ENCODE results near the gene MS4A6E. TPM values are rescaled to one million over a fixed set of nuclear protein-coding genes. Genes with fewer than 3 reads are reported as not detected.

Gene MS4A6E
- total RNA-seq, 4 donors from 2014 or later, result not detected

DNA sequence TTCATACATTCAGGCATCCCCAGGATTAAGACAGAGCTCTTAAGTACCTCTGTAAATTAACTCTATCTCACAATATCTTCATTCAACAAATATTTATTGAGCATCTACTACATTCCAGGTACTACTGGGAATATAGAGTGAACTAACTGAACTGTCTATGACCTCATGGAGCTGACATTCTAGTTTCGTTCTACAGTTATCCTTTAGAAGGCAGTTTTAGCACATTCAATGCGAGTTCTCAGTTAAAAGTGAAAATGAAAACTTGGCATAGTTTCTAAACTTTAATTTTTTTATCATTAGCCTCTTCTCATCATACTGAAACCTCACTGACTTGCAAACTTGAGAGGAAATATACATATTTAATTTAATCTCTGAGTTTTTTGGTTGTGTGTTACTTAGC, 10.7 kb upstream of the MS4A6E start:
- H3K9me3 ChIP-seq, result peaks cover 0 to 27% (median 0%) of the 10 kb centered on the region in 3 donors
- H3K27ac ChIP-seq, result no peak overlapping the region
- H3K27me3 ChIP-seq, result no peaks in the 10 kb centered on the region
- no peaks in the 10 kb centered on the region for H3K4me1 ChIP-seq
- H3K4me3 ChIP-seq, result no peak overlapping the region
- no peaks in the 10 kb centered on the region for H3K36me3 ChIP-seq
- 47 to 64% methylated on average over 2 of the region's 2 CpGs for WGBS, 2 donors (ENCODE audit: low coverage in 1 of 2)
- TF ChIP-seq EP300 (IDR thresholded peaks at IDR 0.05) (no peak), POLR2A (IDR thresholded peaks at IDR 0.05) (no peak), POLR2AphosphoS5 (IDR thresholded peaks at IDR 0.05) (no peak)
- TF ChIP-seq, protein P1, sequence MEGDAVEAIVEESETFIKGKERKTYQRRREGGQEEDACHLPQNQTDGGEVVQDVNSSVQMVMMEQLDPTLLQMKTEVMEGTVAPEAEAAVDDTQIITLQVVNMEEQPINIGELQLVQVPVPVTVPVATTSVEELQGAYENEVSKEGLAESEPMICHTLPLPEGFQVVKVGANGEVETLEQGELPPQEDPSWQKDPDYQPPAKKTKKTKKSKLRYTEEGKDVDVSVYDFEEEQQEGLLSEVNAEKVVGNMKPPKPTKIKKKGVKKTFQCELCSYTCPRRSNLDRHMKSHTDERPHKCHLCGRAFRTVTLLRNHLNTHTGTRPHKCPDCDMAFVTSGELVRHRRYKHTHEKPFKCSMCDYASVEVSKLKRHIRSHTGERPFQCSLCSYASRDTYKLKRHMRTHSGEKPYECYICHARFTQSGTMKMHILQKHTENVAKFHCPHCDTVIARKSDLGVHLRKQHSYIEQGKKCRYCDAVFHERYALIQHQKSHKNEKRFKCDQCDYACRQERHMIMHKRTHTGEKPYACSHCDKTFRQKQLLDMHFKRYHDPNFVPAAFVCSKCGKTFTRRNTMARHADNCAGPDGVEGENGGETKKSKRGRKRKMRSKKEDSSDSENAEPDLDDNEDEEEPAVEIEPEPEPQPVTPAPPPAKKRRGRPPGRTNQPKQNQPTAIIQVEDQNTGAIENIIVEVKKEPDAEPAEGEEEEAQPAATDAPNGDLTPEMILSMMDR (IDR thresholded peaks at IDR 0.05), result no peak
- no peak for ATAC-seq

DNA sequence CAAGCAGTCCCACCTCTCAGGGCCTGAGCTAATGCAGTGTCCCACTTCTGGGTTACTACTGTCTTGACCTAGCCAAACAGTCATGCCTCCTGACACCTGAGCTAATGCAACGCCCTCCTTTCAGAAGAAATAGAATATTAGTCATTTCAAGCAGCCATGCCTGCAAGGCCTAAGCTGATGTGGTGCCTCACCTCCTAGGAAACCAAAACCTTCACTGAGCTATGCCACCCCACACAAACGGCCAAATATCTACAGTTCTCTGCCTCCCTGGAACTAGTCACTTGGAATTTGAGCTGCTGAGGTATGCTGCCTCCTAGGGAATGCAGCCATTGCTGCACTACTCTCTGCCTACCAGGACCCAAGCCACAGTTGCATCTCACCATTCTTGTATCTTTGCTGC, 8.3 kb upstream of the MS4A6E start:
- no peak for ATAC-seq
- H3K27ac ChIP-seq, result no peak overlapping the region

DNA sequence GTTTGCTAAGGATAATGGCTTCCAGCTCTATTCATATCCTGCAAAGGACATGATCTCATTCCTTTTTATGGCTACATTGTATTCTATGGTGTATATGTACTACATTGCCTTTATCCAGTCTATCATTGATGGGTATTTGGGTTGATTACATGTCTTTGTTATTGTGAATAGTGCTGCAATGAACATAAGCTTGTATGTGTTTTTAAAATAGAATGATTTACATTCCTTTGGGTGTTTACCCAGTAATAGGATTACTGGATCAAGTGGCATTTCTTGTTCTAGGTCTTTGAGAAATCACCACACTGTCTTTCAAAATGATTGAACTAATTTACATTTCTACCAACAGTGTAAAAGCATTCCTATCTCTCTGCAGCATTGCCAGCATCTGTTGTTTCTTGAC, 6.0 kb upstream of the MS4A6E start:
- Histone ChIP-seq H3K27ac (no peak overlapping the region), H3K4me3 (no peak overlapping the region), H3K27me3 (no peaks in the 10 kb centered on the region), H3K36me3 (no peaks in the 10 kb centered on the region), H3K9me3 (peaks cover 0 to 41% (median 0%) of the 10 kb centered on the region in 3 donors), H3K4me1 (no peaks in the 10 kb centered on the region)
- no peak for ATAC-seq
- no peak for TF ChIP-seq POLR2AphosphoS5 (IDR thresholded peaks at IDR 0.05)

More for the DNA sequence above, 8.3 kb upstream of the MS4A6E start:
- no peaks in the 10 kb centered on the region for H3K4me1 ChIP-seq
- H3K4me3 ChIP-seq, result no peak overlapping the region
- TF ChIP-seq, protein P1 (IDR thresholded peaks at IDR 0.05), result no peak
- TF ChIP-seq POLR2A (IDR thresholded peaks at IDR 0.05) (no peak), POLR2AphosphoS5 (IDR thresholded peaks at IDR 0.05) (no peak), EP300 (IDR thresholded peaks at IDR 0.05) (no peak)
- H3K36me3 ChIP-seq, result no peaks in the 10 kb centered on the region
- peaks cover 0 to 38% (median 0%) of the 10 kb centered on the region in 3 donors for H3K9me3 ChIP-seq
- WGBS, 2 donors (ENCODE audit: low coverage in 1 of 2), result 60% methylated on average over 2 of the region's 2 CpGs; no CpG with 5 or more reads in 1 of the 2 donors
- no peaks in the 10 kb centered on the region for H3K27me3 ChIP-seq

DNA sequence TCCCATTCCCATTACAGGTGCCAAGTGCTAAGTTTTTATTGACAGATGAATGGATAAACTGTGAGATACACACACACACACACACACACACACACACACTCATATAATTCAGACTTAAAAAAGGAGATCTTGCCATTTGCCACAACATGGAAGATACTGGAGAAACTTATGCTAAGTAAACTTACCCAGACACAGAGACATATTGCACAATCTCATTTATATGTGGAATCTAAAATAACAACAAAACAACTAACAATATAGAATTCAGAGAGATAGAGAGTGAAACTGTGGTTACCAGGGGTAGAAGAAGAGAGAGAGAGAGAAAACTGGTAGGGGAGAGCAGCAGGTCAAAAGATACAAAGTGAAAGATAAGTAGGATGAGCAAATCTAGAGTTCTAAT, 1.4 kb downstream of the MS4A6E start:
- Histone ChIP-seq H3K4me3 (no peak overlapping the region), H3K36me3 (no peaks in the 10 kb centered on the region), H3K27ac (no peak overlapping the region), H3K27me3 (no peaks in the 10 kb centered on the region), H3K9me3 (peaks cover 0 to 35% (median 0%) of the 10 kb centered on the region in 3 donors), H3K4me1 (no peaks in the 10 kb centered on the region)
- no peak for ATAC-seq
- TF ChIP-seq POLR2AphosphoS5 (IDR thresholded peaks at IDR 0.05) (no peak), EP300 (IDR thresholded peaks at IDR 0.05) (no peak), POLR2A (IDR thresholded peaks at IDR 0.05) (no peak)
- TF ChIP-seq, protein P1 (IDR thresholded peaks at IDR 0.05), result no peak

DNA sequence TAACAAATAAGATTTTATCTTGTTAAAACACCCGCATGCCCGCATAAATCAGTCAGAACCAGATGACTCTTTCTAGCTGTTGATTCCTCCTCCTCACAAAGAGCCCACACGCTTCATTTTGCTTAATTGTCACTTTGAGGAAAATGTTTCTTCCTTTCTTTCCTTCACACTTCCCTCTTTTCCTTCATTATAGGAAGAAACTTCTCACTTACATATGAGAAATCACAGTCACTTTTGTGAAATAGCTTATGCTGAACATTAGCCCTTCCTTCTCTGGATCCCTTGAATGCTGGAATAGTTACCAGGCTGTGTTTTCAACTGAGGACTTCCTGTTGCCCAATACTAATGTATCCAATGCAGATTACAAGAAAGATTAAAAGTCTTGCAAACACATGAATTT, 5.8 kb downstream of the MS4A6E start:
- no peak for TF ChIP-seq EP300 (IDR thresholded peaks at IDR 0.05)
- TF ChIP-seq POLR2AphosphoS5 (IDR thresholded peaks at IDR 0.05), result no peak
- TF ChIP-seq, protein P1 (IDR thresholded peaks at IDR 0.05), result no peak
- TF ChIP-seq POLR2A (IDR thresholded peaks at IDR 0.05), result no peak

More for the DNA sequence above, 5.8 kb downstream of the MS4A6E start:
- Histone ChIP-seq H3K27ac (no peak overlapping the region), H3K9me3 (peaks cover 0 to 16% (median 0%) of the 10 kb centered on the region in 3 donors), H3K4me1 (no peaks in the 10 kb centered on the region), H3K4me3 (no peak overlapping the region), H3K27me3 (no peaks in the 10 kb centered on the region), H3K36me3 (no peaks in the 10 kb centered on the region)
- WGBS, 2 donors (ENCODE audit: low coverage in 1 of 2), result 22 to 75% methylated on average over 3 of the region's 3 CpGs
- ATAC-seq, result no peak
